ENCODE data around the gene MALAT1.
"Not testable (repeated sequence)": the region's sequence is repeated elsewhere in the genome, so short reads cannot be mapped to it uniquely, and the experiment has no call there.

Gene MALAT1

DNA sequence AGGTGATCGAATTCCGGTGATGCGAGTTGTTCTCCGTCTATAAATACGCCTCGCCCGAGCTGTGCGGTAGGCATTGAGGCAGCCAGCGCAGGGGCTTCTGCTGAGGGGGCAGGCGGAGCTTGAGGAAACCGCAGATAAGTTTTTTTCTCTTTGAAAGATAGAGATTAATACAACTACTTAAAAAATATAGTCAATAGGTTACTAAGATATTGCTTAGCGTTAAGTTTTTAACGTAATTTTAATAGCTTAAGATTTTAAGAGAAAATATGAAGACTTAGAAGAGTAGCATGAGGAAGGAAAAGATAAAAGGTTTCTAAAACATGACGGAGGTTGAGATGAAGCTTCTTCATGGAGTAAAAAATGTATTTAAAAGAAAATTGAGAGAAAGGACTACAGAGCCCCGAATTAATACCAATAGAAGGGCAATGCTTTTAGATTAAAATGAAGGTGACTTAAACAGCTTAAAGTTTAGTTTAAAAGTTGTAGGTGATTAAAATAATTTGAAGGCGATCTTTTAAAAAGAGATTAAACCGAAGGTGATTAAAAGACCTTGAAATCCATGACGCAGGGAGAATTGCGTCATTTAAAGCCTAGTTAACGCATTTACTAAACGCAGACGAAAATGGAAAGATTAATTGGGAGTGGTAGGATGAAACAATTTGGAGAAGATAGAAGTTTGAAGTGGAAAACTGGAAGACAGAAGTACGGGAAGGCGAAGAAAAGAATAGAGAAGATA lies at the start of gene MALAT1:
Gene MALAT1 (plus strand): TSS at position 69 of the 736 bp plus-strand sequence.
- Histone ChIP-seq H3K36me3 (ENCODE audit: control insufficient read depth in 2 of 2, insufficient read depth in 2 of 2, low read length in 2 of 2) (peaks cover 35 to 40% of the 10 kb centered on the region in 2 donors), H3K27ac (ENCODE audit: low read depth in 2 of 2, low read length in 2 of 2) (peak within 1 kb of the TSS; percentile 100), H3K4me1 (ENCODE audit: control insufficient read depth in 2 of 2, insufficient read depth in 2 of 2, low read length in 2 of 2) (peaks cover 19 to 24% of the 10 kb centered on the region in 2 donors), H3K27me3 (ENCODE audit: control insufficient read depth in 2 of 2, insufficient read depth in 2 of 2, low read length in 2 of 2) (no peaks in the 10 kb centered on the region), H3K4me3 (ENCODE audit: low read length in 2 of 2) (peak within 1 kb of the TSS; percentile 97 to 100), H3K9me3 (ENCODE audit: control insufficient read depth in 2 of 2, low read length in 2 of 2) (peaks cover 0 to 2% of the 10 kb centered on the region in 2 donors), H3K9ac (ENCODE audit: low read depth in 1 of 2, low read length in 2 of 2) (peak within 1 kb of the TSS; percentile 98 to 100)

DNA sequence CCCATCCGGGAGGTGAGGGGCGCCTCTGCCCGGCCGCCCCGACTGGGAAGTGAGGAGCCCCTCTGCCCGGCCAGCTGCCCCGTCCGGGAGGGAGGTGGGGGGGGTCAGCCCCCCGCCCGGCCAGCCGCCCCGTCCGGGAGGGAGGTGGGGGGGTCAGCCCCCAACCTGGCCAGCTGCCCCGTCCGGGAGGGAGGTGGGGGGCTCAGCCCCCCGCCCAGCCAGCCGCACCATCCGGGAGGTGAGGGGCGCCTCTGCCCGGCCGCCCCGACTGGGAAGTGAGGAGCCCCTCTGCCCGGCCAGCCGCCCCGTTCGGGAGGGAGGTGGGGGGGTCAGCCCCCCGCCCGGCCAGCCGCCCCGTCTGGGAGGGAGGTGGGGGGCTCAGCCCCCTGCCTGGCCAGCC lies 47.5 kb upstream of the MALAT1 start:
- not testable (repeated sequence) for H3K4me1 ChIP-seq (ENCODE audit: control insufficient read depth in 2 of 2, insufficient read depth in 2 of 2, low read length in 2 of 2); H3K36me3 ChIP-seq (ENCODE audit: control insufficient read depth in 2 of 2, insufficient read depth in 2 of 2, low read length in 2 of 2); H3K27ac ChIP-seq (ENCODE audit: low read depth in 2 of 2, low read length in 2 of 2); H3K4me3 ChIP-seq (ENCODE audit: low read length in 2 of 2); H3K9me3 ChIP-seq (ENCODE audit: control insufficient read depth in 2 of 2, low read length in 2 of 2); H3K27me3 ChIP-seq (ENCODE audit: control insufficient read depth in 2 of 2, insufficient read depth in 2 of 2, low read length in 2 of 2); H3K9ac ChIP-seq (ENCODE audit: low read depth in 1 of 2, low read length in 2 of 2)

GRCh38 chr11:65452259-65452658 lies 46.6 kb upstream of the MALAT1 start:
- not testable (repeated sequence) for H3K27ac ChIP-seq (ENCODE audit: low read depth in 2 of 2, low read length in 2 of 2); H3K4me1 ChIP-seq (ENCODE audit: control insufficient read depth in 2 of 2, insufficient read depth in 2 of 2, low read length in 2 of 2); H3K27me3 ChIP-seq (ENCODE audit: control insufficient read depth in 2 of 2, insufficient read depth in 2 of 2, low read length in 2 of 2); H3K36me3 ChIP-seq (ENCODE audit: control insufficient read depth in 2 of 2, insufficient read depth in 2 of 2, low read length in 2 of 2); H3K4me3 ChIP-seq (ENCODE audit: low read length in 2 of 2); H3K9me3 ChIP-seq (ENCODE audit: control insufficient read depth in 2 of 2, low read length in 2 of 2); H3K9ac ChIP-seq (ENCODE audit: low read depth in 1 of 2, low read length in 2 of 2)

- H3K4me1 ChIP-seq (ENCODE audit: control insufficient read depth in 2 of 2, insufficient read depth in 2 of 2, low read length in 2 of 2): peaks cover 4% of the 10 kb centered on the region in 2 donors
- no peak overlapping the region for H3K27ac ChIP-seq (ENCODE audit: low read depth in 2 of 2, low read length in 2 of 2)
- no peaks in the 10 kb centered on the region for H3K9me3 ChIP-seq (ENCODE audit: control insufficient read depth in 2 of 2, low read length in 2 of 2)
- H3K27me3 ChIP-seq (ENCODE audit: control insufficient read depth in 2 of 2, insufficient read depth in 2 of 2, low read length in 2 of 2): no peaks in the 10 kb centered on the region
- no peaks in the 10 kb centered on the region for H3K36me3 ChIP-seq (ENCODE audit: control insufficient read depth in 2 of 2, insufficient read depth in 2 of 2, low read length in 2 of 2)
- no peak overlapping the region for H3K4me3 ChIP-seq (ENCODE audit: low read length in 2 of 2)
- no peak overlapping the region for H3K9ac ChIP-seq (ENCODE audit: low read depth in 1 of 2, low read length in 2 of 2)
Measured at GRCh38 chr11:65452806-65453490, 45.9 kb upstream of the MALAT1 start.

- Histone ChIP-seq H3K4me3 (ENCODE audit: low read length in 2 of 2) (peak overlapping the region; percentile 66 to 88), H3K27ac (ENCODE audit: low read depth in 2 of 2, low read length in 2 of 2) (peak overlapping the region; percentile 79 to 86), H3K36me3 (ENCODE audit: control insufficient read depth in 2 of 2, insufficient read depth in 2 of 2, low read length in 2 of 2) (no peaks in the 10 kb centered on the region), H3K4me1 (ENCODE audit: control insufficient read depth in 2 of 2, insufficient read depth in 2 of 2, low read length in 2 of 2) (peaks cover 4% of the 10 kb centered on the region in 2 donors), H3K27me3 (ENCODE audit: control insufficient read depth in 2 of 2, insufficient read depth in 2 of 2, low read length in 2 of 2) (no peaks in the 10 kb centered on the region), H3K9ac (ENCODE audit: low read depth in 1 of 2, low read length in 2 of 2) (peak overlapping the region; percentile 75 to 92), H3K9me3 (ENCODE audit: control insufficient read depth in 2 of 2, low read length in 2 of 2) (no peaks in the 10 kb centered on the region)
Measured at GRCh38 chr11:65454311-65454695, 44.5 kb upstream of the MALAT1 start.

DNA sequence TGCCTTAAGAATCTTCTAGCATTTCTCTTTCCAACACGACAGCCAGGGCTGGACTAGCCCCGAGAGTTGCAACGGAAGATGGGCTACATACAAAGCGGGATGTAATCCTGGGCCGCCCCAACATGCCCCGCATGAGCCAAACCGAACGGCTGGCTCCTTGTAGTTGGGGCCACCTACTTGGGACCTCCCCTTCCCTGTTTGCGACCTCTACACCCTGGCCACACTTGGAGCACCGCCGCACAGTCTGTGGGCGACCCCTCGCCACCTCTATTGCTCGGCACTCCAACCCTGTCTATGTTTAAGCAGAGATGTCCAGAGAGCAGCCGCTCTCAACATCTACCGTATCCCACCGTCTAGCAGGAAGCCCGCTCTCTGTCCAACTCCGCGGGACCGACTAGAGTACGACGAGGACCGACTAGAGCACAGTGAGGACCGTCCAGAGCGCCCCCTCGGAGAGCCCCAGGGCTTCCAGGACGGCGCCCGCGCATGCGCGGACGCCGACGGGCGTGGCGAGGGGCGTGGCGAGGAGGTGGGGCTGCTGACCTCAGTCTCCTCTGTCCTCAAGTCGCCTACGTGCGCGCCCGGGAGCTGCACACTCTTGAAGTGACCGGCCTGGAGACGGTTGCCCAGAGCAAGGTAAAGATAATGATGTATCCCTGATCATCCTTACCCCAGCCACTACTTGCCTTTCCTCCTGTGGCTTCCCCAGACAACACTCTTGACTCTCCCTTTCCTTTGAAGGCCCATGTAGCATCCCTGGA lies 44.0 kb upstream of the MALAT1 start:
- H3K4me3 ChIP-seq (ENCODE audit: low read length in 2 of 2): peak overlapping the region; percentile 66 to 88
- H3K4me1 ChIP-seq (ENCODE audit: control insufficient read depth in 2 of 2, insufficient read depth in 2 of 2, low read length in 2 of 2): peaks cover 4% of the 10 kb centered on the region in 2 donors
- H3K9me3 ChIP-seq (ENCODE audit: control insufficient read depth in 2 of 2, low read length in 2 of 2): no peaks in the 10 kb centered on the region
- H3K36me3 ChIP-seq (ENCODE audit: control insufficient read depth in 2 of 2, insufficient read depth in 2 of 2, low read length in 2 of 2): no peaks in the 10 kb centered on the region
- H3K9ac ChIP-seq (ENCODE audit: low read depth in 1 of 2, low read length in 2 of 2): peak overlapping the region; percentile 75 to 92
- H3K27me3 ChIP-seq (ENCODE audit: control insufficient read depth in 2 of 2, insufficient read depth in 2 of 2, low read length in 2 of 2): no peaks in the 10 kb centered on the region
- H3K27ac ChIP-seq (ENCODE audit: low read depth in 2 of 2, low read length in 2 of 2): peak overlapping the region; percentile 79 to 86

DNA sequence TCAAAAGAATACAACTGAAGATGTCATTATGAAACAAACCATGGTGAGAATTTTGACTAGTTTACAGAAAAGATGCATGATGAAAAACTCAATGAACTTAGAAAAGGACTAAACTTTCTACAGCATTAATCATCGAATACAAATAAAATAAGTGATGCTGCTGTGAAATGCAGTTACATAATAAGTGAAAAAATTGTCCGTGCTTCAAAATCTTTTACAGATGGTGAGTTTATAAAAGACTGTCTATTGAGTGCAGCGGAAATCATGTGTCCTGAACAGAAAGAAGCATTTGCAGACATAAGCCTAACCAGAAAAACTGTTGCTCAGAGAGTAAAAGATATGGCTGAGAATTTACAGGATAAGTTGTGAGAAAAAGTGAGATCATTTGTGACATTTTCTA lies 42.4 kb upstream of the MALAT1 start:
- no peak overlapping the region for H3K27ac ChIP-seq (ENCODE audit: low read depth in 2 of 2, low read length in 2 of 2)
- peaks cover 4% of the 10 kb centered on the region in 2 donors for H3K4me1 ChIP-seq (ENCODE audit: control insufficient read depth in 2 of 2, insufficient read depth in 2 of 2, low read length in 2 of 2)
- H3K27me3 ChIP-seq (ENCODE audit: control insufficient read depth in 2 of 2, insufficient read depth in 2 of 2, low read length in 2 of 2): no peaks in the 10 kb centered on the region
- no peaks in the 10 kb centered on the region for H3K9me3 ChIP-seq (ENCODE audit: control insufficient read depth in 2 of 2, low read length in 2 of 2)
- no peak overlapping the region for H3K9ac ChIP-seq (ENCODE audit: low read depth in 1 of 2, low read length in 2 of 2)
- H3K4me3 ChIP-seq (ENCODE audit: low read length in 2 of 2): no peak overlapping the region
- no peaks in the 10 kb centered on the region for H3K36me3 ChIP-seq (ENCODE audit: control insufficient read depth in 2 of 2, insufficient read depth in 2 of 2, low read length in 2 of 2)

DNA sequence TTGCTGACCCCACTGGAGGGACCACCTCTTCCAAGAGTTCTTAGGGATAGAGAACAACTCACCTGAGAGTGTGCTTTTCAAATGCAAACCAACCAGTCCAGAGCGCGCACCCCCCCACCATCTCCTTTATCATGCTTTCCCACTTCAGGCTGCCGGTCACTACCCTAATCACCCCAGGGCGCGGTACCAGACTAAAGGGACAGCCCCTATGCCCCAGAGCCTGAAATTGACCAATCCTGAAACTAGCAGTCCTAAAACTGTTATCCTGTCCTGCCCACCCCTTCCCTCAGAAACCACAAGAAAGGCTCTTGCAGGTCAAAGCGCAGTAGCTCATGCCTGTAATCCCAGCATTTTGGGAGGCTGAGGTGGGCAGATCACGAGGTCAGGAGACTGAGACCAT lies 39.3 kb upstream of the MALAT1 start:
- Histone ChIP-seq H3K36me3 (ENCODE audit: control insufficient read depth in 2 of 2, insufficient read depth in 2 of 2, low read length in 2 of 2) (no peaks in the 10 kb centered on the region), H3K27me3 (ENCODE audit: control insufficient read depth in 2 of 2, insufficient read depth in 2 of 2, low read length in 2 of 2) (no peaks in the 10 kb centered on the region), H3K27ac (ENCODE audit: low read depth in 2 of 2, low read length in 2 of 2) (no peak overlapping the region), H3K4me3 (ENCODE audit: low read length in 2 of 2) (no peak overlapping the region), H3K4me1 (ENCODE audit: control insufficient read depth in 2 of 2, insufficient read depth in 2 of 2, low read length in 2 of 2) (peaks cover 4% of the 10 kb centered on the region in 2 donors), H3K9me3 (ENCODE audit: control insufficient read depth in 2 of 2, low read length in 2 of 2) (no peaks in the 10 kb centered on the region), H3K9ac (ENCODE audit: low read depth in 1 of 2, low read length in 2 of 2) (no peak overlapping the region)

DNA sequence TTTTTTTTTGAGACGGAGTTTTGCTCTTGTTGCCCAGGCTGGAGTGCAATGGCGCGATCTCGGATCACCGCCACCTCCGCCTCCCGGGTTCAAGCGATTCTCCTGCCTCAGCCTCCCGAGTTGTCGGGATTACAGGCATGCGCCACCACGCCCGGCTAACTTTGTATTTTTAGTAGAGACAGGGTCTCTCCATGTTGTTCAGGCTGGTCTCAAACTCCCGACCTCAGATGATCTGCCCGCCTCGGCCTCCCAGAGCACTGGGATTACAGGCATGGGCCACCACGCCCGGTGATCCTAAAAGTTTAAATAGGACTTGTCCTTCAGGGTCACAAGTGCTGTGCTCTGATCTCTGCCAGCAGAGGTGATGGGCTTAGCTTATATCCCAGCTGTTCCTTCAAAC lies 33.4 kb upstream of the MALAT1 start:
- H3K4me3 ChIP-seq (ENCODE audit: low read length in 2 of 2); H3K9me3 ChIP-seq (ENCODE audit: control insufficient read depth in 2 of 2, low read length in 2 of 2); H3K27me3 ChIP-seq (ENCODE audit: control insufficient read depth in 2 of 2, insufficient read depth in 2 of 2, low read length in 2 of 2); H3K4me1 ChIP-seq (ENCODE audit: control insufficient read depth in 2 of 2, insufficient read depth in 2 of 2, low read length in 2 of 2); H3K36me3 ChIP-seq (ENCODE audit: control insufficient read depth in 2 of 2, insufficient read depth in 2 of 2, low read length in 2 of 2); H3K9ac ChIP-seq (ENCODE audit: low read depth in 1 of 2, low read length in 2 of 2); H3K27ac ChIP-seq (ENCODE audit: low read depth in 2 of 2, low read length in 2 of 2): not testable (repeated sequence)

DNA sequence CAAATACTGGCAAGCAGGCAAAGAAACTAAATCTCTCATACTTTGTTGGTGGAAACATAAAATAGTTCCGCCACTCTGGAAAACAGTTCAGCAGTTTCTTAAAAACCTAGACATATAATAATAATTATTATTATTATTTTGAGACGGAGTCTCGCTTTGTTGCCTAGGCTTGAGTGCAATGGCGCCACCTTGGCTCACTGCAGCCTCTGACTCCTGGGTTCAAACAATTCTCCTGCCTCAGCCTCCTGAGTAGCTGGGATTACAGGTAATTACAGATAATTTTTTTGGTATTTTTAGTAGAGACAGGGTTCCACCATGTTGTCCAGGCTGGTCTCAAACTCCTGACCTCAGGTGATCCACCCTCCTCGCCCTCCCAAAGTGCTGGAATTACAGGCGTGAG lies 31.5 kb upstream of the MALAT1 start:
- H3K27ac ChIP-seq (ENCODE audit: low read depth in 2 of 2, low read length in 2 of 2): peak overlapping the region; percentile 61 to 69

More for the DNA sequence above, 31.5 kb upstream of the MALAT1 start:
- H3K4me3 ChIP-seq (ENCODE audit: low read length in 2 of 2); H3K27me3 ChIP-seq (ENCODE audit: control insufficient read depth in 2 of 2, insufficient read depth in 2 of 2, low read length in 2 of 2); H3K9me3 ChIP-seq (ENCODE audit: control insufficient read depth in 2 of 2, low read length in 2 of 2); H3K36me3 ChIP-seq (ENCODE audit: control insufficient read depth in 2 of 2, insufficient read depth in 2 of 2, low read length in 2 of 2): not testable (repeated sequence)
- Histone ChIP-seq H3K4me1 (ENCODE audit: control insufficient read depth in 2 of 2, insufficient read depth in 2 of 2, low read length in 2 of 2) (peaks cover 12 to 18% of the 10 kb centered on the region in 2 donors), H3K9ac (ENCODE audit: low read depth in 1 of 2, low read length in 2 of 2) (peak overlapping the region in 1 of 2 donors; percentile 1)
